ENCODE measurements around the gene PRR20G. TPM values are rescaled to one million over a fixed set of nuclear protein-coding genes. Genes with fewer than 3 reads are reported as not detected.

PRR20G gene
- total and polyA plus RNA-seq, 2 of the 8 experiments (the other 6 are each of a cell fraction or from before 2014, with no cell fraction given), result 0.24 TPM; not detected in 1

DNA sequence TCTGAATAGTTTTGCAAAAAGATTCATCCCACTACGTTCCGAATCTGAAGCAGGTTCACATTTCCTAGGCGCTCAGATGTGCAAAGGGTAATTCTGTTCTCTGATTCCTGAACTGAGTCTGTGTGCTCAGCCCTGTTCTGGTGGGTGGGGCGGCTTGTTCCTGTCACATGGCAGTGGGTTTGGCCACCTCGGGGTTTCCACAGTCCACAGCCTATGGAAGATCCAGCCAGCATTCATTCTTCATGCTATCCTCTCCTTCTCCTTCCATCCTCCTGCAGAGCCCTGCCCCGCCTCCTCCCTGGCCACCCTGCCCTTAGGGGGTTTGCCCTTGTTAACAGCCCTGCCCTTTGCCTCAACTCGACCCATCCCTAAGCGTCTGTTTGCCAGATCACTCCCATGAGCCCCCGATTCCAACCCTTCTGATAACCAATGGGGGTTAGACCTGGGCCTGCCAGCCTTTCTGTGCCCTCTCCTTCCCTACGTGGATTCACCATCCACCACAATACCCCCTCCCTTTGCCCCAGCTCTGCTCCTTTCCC, 31.0 kb downstream of the PRR20G start (continued):
- TF ChIP-seq CTBP2 (IDR thresholded peaks at IDR 0.05; ENCODE audit: borderline replicate concordance, insufficient read depth, insufficient read length, low read length), result no peak
- no peak for TF ChIP-seq TCF12 (IDR thresholded peaks at IDR 0.05; ENCODE audit: low read depth, low read length)
- TF ChIP-seq HDAC2 (IDR thresholded peaks at IDR 0.05; ENCODE audit: borderline replicate concordance in 1 of 2, low read depth in 2 of 2, low read length in 2 of 2), result no peak
- no peak for TF ChIP-seq EGR1 (IDR thresholded peaks at IDR 0.05; ENCODE audit: borderline replicate concordance, low read depth, low read length)
- no peak for TF ChIP-seq NANOG (IDR thresholded peaks at IDR 0.05; ENCODE audit: insufficient read depth, low read depth, low read length, poor library complexity, severe bottlenecking)
- no peak for TF ChIP-seq ZNF274 (IDR thresholded peaks at IDR 0.05; ENCODE audit: borderline replicate concordance, extremely low read depth, low read length)
- TF ChIP-seq SIRT6 (IDR thresholded peaks at IDR 0.05; ENCODE audit: low read length), result no peak
- no peak for TF ChIP-seq MAFK (IDR thresholded peaks at IDR 0.05; ENCODE audit: low read depth, low read length)
- no peak for TF ChIP-seq SP4 (IDR thresholded peaks at IDR 0.05; ENCODE audit: low read length)
